K562 (cell line): ENCODE results near the gene CRYBG2. TPM values are rescaled to one million over a fixed set of nuclear protein-coding genes. Genes with fewer than 3 reads are reported as not detected.
A peak's percentile ranks its signal among the peaks of the same experiment; 100 is the strongest.

Source experiments
- ATF1 ChIP-seq, 2 experiments: fragments of 450-650 bp in 1 of 2; IDR thresholded peaks; 2 replicates each; pipeline ENCODE4 v1.6.1; 2016; ENCODE audit warnings: missing compliant biosample characterization in 1 of 2, missing genetic modification characterization in 1 of 2
- CBX2 ChIP-seq: fragments of 200-600 bp; sonication (generic); IDR thresholded peaks from one replicate; pipeline ENCODE4 v1.6.1; 2012; ENCODE audit warnings: mild to moderate bottlenecking, low read length, inconsistent platforms; ENCODE audit not compliant: insufficient read depth, poor library complexity, severe bottlenecking
- CCAR2 ChIP-seq: fragments of 200-400 bp; formaldehyde crosslinking; IDR thresholded peaks from 2 replicates; pipeline ENCODE4 v1.6.1; 2017; ENCODE audit warnings: mild to moderate bottlenecking, low read depth, low read length
- CSDE1 ChIP-seq, 2 experiments: fragments of 450-650 bp; IDR thresholded peaks; 2 replicates each; pipeline ENCODE4 v1.6.1; 2016; ENCODE audit warnings: mild to moderate bottlenecking in 1 of 2
- ETS1 ChIP-seq: conservative IDR thresholded peaks from 2 replicates; pipeline ENCODE4 v1.6.1; 2011; ENCODE audit warnings: low read depth, mild to moderate bottlenecking, low read length; ENCODE audit not compliant: control insufficient read depth
- FOXA1 ChIP-seq: fragments of 450-650 bp; IDR thresholded peaks from 2 replicates; pipeline ENCODE4 v1.6.1; 2016; ENCODE audit warnings: mild to moderate bottlenecking, borderline replicate concordance
- HEY1 ChIP-seq: fragments of 250-450 bp; sonication (Bioruptor Pico); IDR thresholded peaks from 2 replicates; pipeline ENCODE4 v1.5.0; 2020; ENCODE audit warnings: mild to moderate bottlenecking, moderate library complexity, borderline replicate concordance
- HMBOX1 ChIP-seq: sonication (generic); IDR thresholded peaks from 2 replicates; pipeline ENCODE4 v1.6.1; 2016
- HMGXB4 ChIP-seq: sonication (generic); formaldehyde crosslinking; IDR thresholded peaks from 2 replicates; pipeline ENCODE4 v1.8.1; 2023; ENCODE audit warnings: mild to moderate bottlenecking, missing genetic modification reagents
- JUN ChIP-seq, 2 experiments: sonication (generic) in 1 of 2; formaldehyde crosslinking in 1 of 2; IDR thresholded peaks; 2 replicates each; pipeline versions ENCODE4 v1.6.1 to v1.8.0; 2012 to 2022; ENCODE audit warnings: borderline replicate concordance in 2 of 2, mild to moderate bottlenecking in 2 of 2, improper control_type of control experiment in 1 of 2, low read depth in 1 of 2, low read length in 1 of 2, missing genetic modification reagents in 1 of 2
- MCM2 ChIP-seq: fragments of 450-650 bp; IDR thresholded peaks from 2 replicates; pipeline ENCODE4 v1.6.1; 2017; ENCODE audit warnings: low read depth, mild to moderate bottlenecking
- RAD51 ChIP-seq: fragments of 450-650 bp; IDR thresholded peaks from 2 replicates; pipeline ENCODE4 v1.7.1; 2016; ENCODE audit warnings: low read depth, mild to moderate bottlenecking, borderline replicate concordance
- SRSF7 ChIP-seq: fragments of 200-400 bp; formaldehyde crosslinking; optimal IDR thresholded peaks from 2 replicates; pipeline ENCODE3; 2017; ENCODE audit warnings: mild to moderate bottlenecking, low read depth, low read length
- ZBTB34 ChIP-seq: fragments of 250-450 bp; sonication (Bioruptor Pico); IDR thresholded peaks from 2 replicates; pipeline ENCODE4 v1.8.0; 2021; ENCODE audit warnings: mild to moderate bottlenecking, moderate library complexity
- ZNF24 ChIP-seq: fragments of 450-650 bp; IDR thresholded peaks from 2 replicates; pipeline ENCODE4 v1.6.1; 2016
- ZNF431 ChIP-seq: sonication (generic); formaldehyde crosslinking; IDR thresholded peaks from 2 replicates; pipeline ENCODE4 v1.8.0; 2022; ENCODE audit warnings: mild to moderate bottlenecking, missing genetic modification reagents
- polyA plus RNA-seq, 8 experiments: library from polyadenylated mRNA; depleted of rRNA in 4 of 8; stranded (reverse) in 5 of 8; unstranded in 3 of 8; fragments of >200 nt; fragmentation: Nextera tagmentation in 2 of 8; fragmentation: Illumina TruSeq in 1 of 8; extraction: Ambion mirVana in 2 of 8; extraction: Trizol in 1 of 8; gene quantifications; 2 replicates each; pipeline versions ENCODE4 v1.2.1 to v1.2.3, GENCODE V29; 2011 to 2014; ENCODE audit warnings: inconsistent platforms in 1 of 8, missing spikeins in 1 of 8
- total RNA-seq, 7 experiments: library from RNA; depleted of rRNA in 6 of 7; stranded (reverse); fragments of >200 nt in 6 of 7; fragmentation: Illumina TruSeq in 2 of 7; extraction: Trizol in 2 of 7; gene quantifications; 2 replicates each; pipeline versions ENCODE4 v1.2.1 to v1.2.3, GENCODE V29; 2011 to 2021; ENCODE audit warnings: low replicate concordance in 1 of 7
- TF ChIP-seq, protein P1 (sequence below): sonication (generic); formaldehyde crosslinking; IDR thresholded peaks from 2 replicates; pipeline ENCODE4 v1.5.0; 2020; ENCODE audit warnings: missing genetic modification reagents
- TF ChIP-seq, protein P2 (sequence below): fragments of 450-650 bp; conservative IDR thresholded peaks from 2 replicates; pipeline ENCODE4 v1.6.1; 2016; ENCODE audit warnings: missing genetic modification characterization, low read depth, mild to moderate bottlenecking, control low read depth, missing compliant biosample characterization

The CRYBG2 gene
- total and polyA plus RNA-seq, 9 of the 15 experiments (the other 6 are each of a cell fraction or from before 2014, with no cell fraction given), result 0.39 to 8.5 (median 3.7) TPM

DNA sequence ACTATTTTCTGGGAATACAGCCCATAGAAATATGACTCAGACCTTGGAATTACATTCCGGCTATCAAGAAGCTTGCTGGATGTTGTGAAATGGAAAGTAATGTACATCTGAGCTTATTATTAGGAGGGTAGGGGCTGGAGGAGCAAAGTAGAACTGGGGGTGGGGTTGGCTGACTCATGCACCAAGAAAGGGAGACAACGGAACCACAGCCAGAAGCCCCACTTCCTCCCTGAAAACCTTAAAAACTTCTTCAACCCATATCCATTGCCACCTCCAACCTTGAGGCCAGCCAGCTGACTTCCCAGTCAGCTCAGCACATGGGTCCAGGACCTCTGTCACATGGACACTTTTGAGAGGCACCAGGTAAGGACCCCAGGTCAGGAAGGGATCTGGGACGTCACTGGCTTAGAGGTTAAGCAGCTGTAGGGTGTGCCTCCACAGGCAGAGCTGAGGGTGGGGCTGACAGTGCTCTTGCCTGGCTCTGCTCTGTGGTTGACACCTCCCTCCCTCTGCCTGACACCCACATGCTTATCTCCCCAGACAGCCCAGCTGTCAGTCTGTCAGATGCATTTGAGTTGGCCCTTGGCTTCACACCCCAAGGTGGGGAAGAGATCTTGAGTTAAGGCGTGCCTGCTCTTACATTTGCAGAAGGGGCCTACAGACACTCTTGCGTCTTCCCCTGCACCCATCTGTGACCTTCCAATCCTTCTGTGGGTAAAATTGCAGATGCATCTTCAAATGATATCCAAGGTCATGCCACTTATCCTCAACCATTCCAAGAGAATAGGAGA, 24.4 kb upstream of the CRYBG2 start (continued):
- TF ChIP-seq ATF1 (CRISPR knock-in tag; IDR thresholded peaks at IDR 0.05) (no peak), ATF1 (tag; IDR thresholded peaks at IDR 0.05) (peak; percentile 93), RAD51 (peak; percentile 64), ZBTB34 (CRISPR knock-in tag) (0 out of 2 replicates have a peak, but pooled peaks have one; percentile 46), MCM2 (no peak), HMGXB4 (CRISPR knock-in tag) (0 out of 2 replicates have a peak, but pooled peaks have one; percentile 1), FOXA1 (no peak), SRSF7 (no peak), HEY1 (0 out of 2 replicates have a peak, but pooled peaks have one; percentile 66), HMBOX1 (peak; percentile 74), CBX2 (no peak), ETS1 (peak; percentile 91), ZNF431 (CRISPR knock-in tag) (peak; percentile 81), ZNF24 (peak; percentile 83), CCAR2 (0 out of 2 replicates have a peak, but pooled peaks have one; percentile 76), CSDE1 (IDR thresholded peaks at IDR 0.05) (0 out of 4 replicates have a peak, but pooled peaks of 1 of the 2 experiments have one; percentile 5), JUN (IDR thresholded peaks at IDR 0.05; ENCODE audit: borderline replicate concordance, low read depth, low read length) (peak; percentile 80), JUN (CRISPR knock-in tag; IDR thresholded peaks at IDR 0.05; ENCODE audit: borderline replicate concordance) (peak; percentile 73; the same call in 1 of the 2 replicates)
- TF ChIP-seq, protein P1, sequence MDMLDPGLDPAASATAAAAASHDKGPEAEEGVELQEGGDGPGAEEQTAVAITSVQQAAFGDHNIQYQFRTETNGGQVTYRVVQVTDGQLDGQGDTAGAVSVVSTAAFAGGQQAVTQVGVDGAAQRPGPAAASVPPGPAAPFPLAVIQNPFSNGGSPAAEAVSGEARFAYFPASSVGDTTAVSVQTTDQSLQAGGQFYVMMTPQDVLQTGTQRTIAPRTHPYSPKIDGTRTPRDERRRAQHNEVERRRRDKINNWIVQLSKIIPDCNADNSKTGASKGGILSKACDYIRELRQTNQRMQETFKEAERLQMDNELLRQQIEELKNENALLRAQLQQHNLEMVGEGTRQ (CRISPR knock-in tag), result no peak
- TF ChIP-seq, protein P2, sequence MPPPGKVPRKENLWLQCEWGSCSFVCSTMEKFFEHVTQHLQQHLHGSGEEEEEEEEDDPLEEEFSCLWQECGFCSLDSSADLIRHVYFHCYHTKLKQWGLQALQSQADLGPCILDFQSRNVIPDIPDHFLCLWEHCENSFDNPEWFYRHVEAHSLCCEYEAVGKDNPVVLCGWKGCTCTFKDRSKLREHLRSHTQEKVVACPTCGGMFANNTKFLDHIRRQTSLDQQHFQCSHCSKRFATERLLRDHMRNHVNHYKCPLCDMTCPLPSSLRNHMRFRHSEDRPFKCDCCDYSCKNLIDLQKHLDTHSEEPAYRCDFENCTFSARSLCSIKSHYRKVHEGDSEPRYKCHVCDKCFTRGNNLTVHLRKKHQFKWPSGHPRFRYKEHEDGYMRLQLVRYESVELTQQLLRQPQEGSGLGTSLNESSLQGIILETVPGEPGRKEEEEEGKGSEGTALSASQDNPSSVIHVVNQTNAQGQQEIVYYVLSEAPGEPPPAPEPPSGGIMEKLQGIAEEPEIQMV, result no peak
